ENCODE data around the gene IFNLR1. TPM values are rescaled to one million over a fixed set of nuclear protein-coding genes. Genes with fewer than 3 reads are reported as not detected.

Gene IFNLR1
- total and polyA plus RNA-seq, 2 donors (not counting 3 experiments of a cell fraction or from before 2014, with no cell fraction given), result 0.01 TPM; not detected in 1

GRCh38 chr1:24224086-24224485 is 37.0 kb upstream of the IFNLR1 start:
- Histone ChIP-seq H3K27me3 (ENCODE audit: control insufficient read depth in 2 of 2, insufficient read depth in 2 of 2, low read length in 2 of 2) (peaks cover 0 to 3% of the 10 kb centered on the region in 2 experiments), H3K36me3 (ENCODE audit: control insufficient read depth in 2 of 2, extremely low read depth in 1 of 2, insufficient read depth in 2 of 2, low read length in 2 of 2) (no peaks in the 10 kb centered on the region), H3K9me1 (replicated peaks; ENCODE audit: control insufficient read depth, extremely low read depth, insufficient read depth, low read length) (no peaks in the 10 kb centered on the region), H3K27ac (ENCODE audit: insufficient read depth, low read depth, low read length) (no peak overlapping the region), H2AFZ (ENCODE audit: low read depth, low read length) (no peak overlapping the region), H3K4me1 (ENCODE audit: control insufficient read depth, extremely low read depth, insufficient read depth, low read length) (no peaks in the 10 kb centered on the region), H3K79me2 (ENCODE audit: control insufficient read depth, insufficient read depth, low read length) (no peaks in the 10 kb centered on the region), H3K9me3 (replicated peaks; ENCODE audit: control insufficient read depth, insufficient read depth, low read length) (no peaks in the 10 kb centered on the region), H3K4me2 (ENCODE audit: insufficient read depth, low read length) (no peak overlapping the region), H3K9ac (replicated peaks; ENCODE audit: extremely low read depth, insufficient read depth, low read length) (no peak overlapping the region), H3K4me3 (replicated peaks in 1 of 3; ENCODE audit: insufficient read depth in 1 of 3, low read depth in 1 of 3, low read length in 3 of 3) (no peak overlapping the region), H4K20me1 (replicated peaks; ENCODE audit: control insufficient read depth, extremely low read depth, insufficient read depth, low read length) (no peaks in the 10 kb centered on the region)
- no TSS peak for BruUV-seq (replicated peaks)
- no peak for DNase-seq (ENCODE audit: low read depth, low spot score)
- dilution Hi-C loops (cut with MboI; ENCODE audit: extremely low pct_ligation_motif_present, low sequenced_read_pairs) (no loop called here), intact Hi-C loops (cut with micrococcal nuclease) (no loop called here)
- ChIA-PET CTCF (interaction anchor here (1.6 kb wide), 1 partner anchor 168 kb away, joined by 5 read pairs; no protein-coding TSS in a partner anchor), POLR2A (no interaction called here)
- TF ChIP-seq CTCF (IDR thresholded peaks at IDR 0.05; ENCODE audit: extremely low read depth in 1 of 2, insufficient read depth in 1 of 2, low read depth in 1 of 2, low read length in 2 of 2) (no peak), MAX (IDR thresholded peaks at IDR 0.05; ENCODE audit: insufficient read depth, insufficient read length) (no peak), MYC (IDR thresholded peaks at IDR 0.05; ENCODE audit: low read depth, low read length) (no peak)
- no peak for FAIRE-seq

GRCh38 chr1:24222793-24223192 is 35.7 kb upstream of the IFNLR1 start:
- no TSS peak for BruUV-seq (replicated peaks)
- FAIRE-seq, result no peak
- H3K27ac ChIP-seq (ENCODE audit: insufficient read depth, low read depth, low read length), result no peak overlapping the region
- TF ChIP-seq POLR2AphosphoS5 (IDR thresholded peaks at IDR 0.05; ENCODE audit: insufficient read depth, low read depth, low read length) (no peak), GATA2 (IDR thresholded peaks at IDR 0.05; ENCODE audit: insufficient read depth, insufficient read length, low read depth, low read length) (no peak), EZH2 (IDR thresholded peaks at IDR 0.05; ENCODE audit: borderline replicate concordance, low read depth, low read length, severe bottlenecking) (no peak), MAX (IDR thresholded peaks at IDR 0.05; ENCODE audit: insufficient read depth, insufficient read length) (no peak), MYC (IDR thresholded peaks at IDR 0.05; ENCODE audit: low read depth, low read length) (no peak), FOS (IDR thresholded peaks at IDR 0.05; ENCODE audit: borderline replicate concordance, insufficient read depth, low read length) (no peak), CTCF (IDR thresholded peaks at IDR 0.05; ENCODE audit: extremely low read depth in 1 of 2, insufficient read depth in 1 of 2, low read depth in 1 of 2, low read length in 2 of 2) (no peak), JUN (IDR thresholded peaks at IDR 0.05; ENCODE audit: borderline replicate concordance, insufficient read depth, insufficient read length, low read depth) (no peak), POLR2A (IDR thresholded peaks at IDR 0.05; ENCODE audit: low read depth, low read length) (no peak)
- no peak overlapping the region for H2AFZ ChIP-seq (ENCODE audit: low read depth, low read length)
- ChIA-PET POLR2A (no interaction called here), CTCF (no interaction called here)
- intact Hi-C loops (cut with micrococcal nuclease), result no loop called here
- dilution Hi-C loops (cut with MboI; ENCODE audit: extremely low pct_ligation_motif_present, low sequenced_read_pairs), result no loop called here
- H3K4me1 ChIP-seq (ENCODE audit: control insufficient read depth, extremely low read depth, insufficient read depth, low read length), result no peaks in the 10 kb centered on the region
- no peaks in the 10 kb centered on the region for H3K9me1 ChIP-seq (replicated peaks; ENCODE audit: control insufficient read depth, extremely low read depth, insufficient read depth, low read length)
- H3K79me2 ChIP-seq (ENCODE audit: control insufficient read depth, insufficient read depth, low read length), result no peaks in the 10 kb centered on the region
- no peaks in the 10 kb centered on the region for H3K36me3 ChIP-seq (ENCODE audit: control insufficient read depth in 2 of 2, extremely low read depth in 1 of 2, insufficient read depth in 2 of 2, low read length in 2 of 2)
- H3K9ac ChIP-seq (replicated peaks; ENCODE audit: extremely low read depth, insufficient read depth, low read length), result no peak overlapping the region
- no peaks in the 10 kb centered on the region for H4K20me1 ChIP-seq (replicated peaks; ENCODE audit: control insufficient read depth, extremely low read depth, insufficient read depth, low read length)
- no peaks in the 10 kb centered on the region for H3K9me3 ChIP-seq (replicated peaks; ENCODE audit: control insufficient read depth, insufficient read depth, low read length)
- H3K27me3 ChIP-seq (ENCODE audit: control insufficient read depth in 2 of 2, insufficient read depth in 2 of 2, low read length in 2 of 2), result peaks cover 0 to 3% of the 10 kb centered on the region in 2 experiments
- H3K4me2 ChIP-seq (ENCODE audit: insufficient read depth, low read length), result no peak overlapping the region
- no peak overlapping the region for H3K4me3 ChIP-seq (replicated peaks in 1 of 3; ENCODE audit: insufficient read depth in 1 of 3, low read depth in 1 of 3, low read length in 3 of 3)
- DNase-seq (ENCODE audit: low read depth, low spot score), result no peak

All from endothelial cell of umbilical vein (primary cell).